ENCODE results near the gene RPTOR.

RPTOR gene

GRCh38 chr17:80924807-80925610, 380.4 kb downstream of the RPTOR start:
- no peak overlapping the region for H3K4me3 ChIP-seq (replicated peaks in 1 of 2; ENCODE audit: low read depth in 2 of 2, low read length in 2 of 2)
- DNase-seq (ENCODE audit: low read depth in 2 of 2) = no peak
- TF ChIP-seq, protein P1, sequence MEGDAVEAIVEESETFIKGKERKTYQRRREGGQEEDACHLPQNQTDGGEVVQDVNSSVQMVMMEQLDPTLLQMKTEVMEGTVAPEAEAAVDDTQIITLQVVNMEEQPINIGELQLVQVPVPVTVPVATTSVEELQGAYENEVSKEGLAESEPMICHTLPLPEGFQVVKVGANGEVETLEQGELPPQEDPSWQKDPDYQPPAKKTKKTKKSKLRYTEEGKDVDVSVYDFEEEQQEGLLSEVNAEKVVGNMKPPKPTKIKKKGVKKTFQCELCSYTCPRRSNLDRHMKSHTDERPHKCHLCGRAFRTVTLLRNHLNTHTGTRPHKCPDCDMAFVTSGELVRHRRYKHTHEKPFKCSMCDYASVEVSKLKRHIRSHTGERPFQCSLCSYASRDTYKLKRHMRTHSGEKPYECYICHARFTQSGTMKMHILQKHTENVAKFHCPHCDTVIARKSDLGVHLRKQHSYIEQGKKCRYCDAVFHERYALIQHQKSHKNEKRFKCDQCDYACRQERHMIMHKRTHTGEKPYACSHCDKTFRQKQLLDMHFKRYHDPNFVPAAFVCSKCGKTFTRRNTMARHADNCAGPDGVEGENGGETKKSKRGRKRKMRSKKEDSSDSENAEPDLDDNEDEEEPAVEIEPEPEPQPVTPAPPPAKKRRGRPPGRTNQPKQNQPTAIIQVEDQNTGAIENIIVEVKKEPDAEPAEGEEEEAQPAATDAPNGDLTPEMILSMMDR (IDR thresholded peaks at IDR 0.05; ENCODE audit: low read depth, low read length) = no peak

DNA sequence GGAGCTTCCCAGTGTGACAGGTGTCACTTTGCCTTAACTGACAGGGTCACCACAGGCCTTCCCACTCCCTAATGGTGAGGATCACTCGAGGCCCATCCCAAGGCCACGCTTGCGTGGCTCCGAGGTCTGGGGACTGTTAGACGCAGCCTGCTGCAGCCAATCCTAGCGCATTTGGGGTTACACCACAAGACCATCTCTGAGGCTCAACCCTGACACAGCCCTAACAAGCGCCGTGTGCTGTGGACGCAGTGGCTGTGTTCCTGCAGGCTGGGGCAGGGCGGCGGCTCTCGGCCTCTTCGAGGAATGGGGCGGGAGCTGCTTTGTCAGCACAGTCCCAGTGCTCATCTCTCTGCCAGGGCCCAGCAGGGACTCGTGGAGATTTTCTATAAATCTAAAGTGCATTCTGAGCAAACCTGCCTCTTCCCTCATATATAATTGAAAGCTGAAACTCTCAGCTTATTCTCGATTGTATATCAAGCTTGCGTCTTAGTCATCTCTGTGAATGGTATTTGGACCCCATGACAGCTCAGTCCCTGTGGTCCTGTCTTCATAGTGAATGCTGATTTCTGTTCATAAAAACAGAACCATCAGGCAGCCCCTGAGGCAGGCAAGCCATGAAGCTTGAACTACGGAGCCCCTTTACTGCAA, 381.2 kb downstream of the RPTOR start:
- DNase-seq (ENCODE audit: low read depth in 2 of 2) = no peak
- TF ChIP-seq, protein P1 (IDR thresholded peaks at IDR 0.05; ENCODE audit: low read depth, low read length) = no peak
- H3K4me3 ChIP-seq (replicated peaks in 1 of 2; ENCODE audit: low read depth in 2 of 2, low read length in 2 of 2) = no peak overlapping the region

DNA sequence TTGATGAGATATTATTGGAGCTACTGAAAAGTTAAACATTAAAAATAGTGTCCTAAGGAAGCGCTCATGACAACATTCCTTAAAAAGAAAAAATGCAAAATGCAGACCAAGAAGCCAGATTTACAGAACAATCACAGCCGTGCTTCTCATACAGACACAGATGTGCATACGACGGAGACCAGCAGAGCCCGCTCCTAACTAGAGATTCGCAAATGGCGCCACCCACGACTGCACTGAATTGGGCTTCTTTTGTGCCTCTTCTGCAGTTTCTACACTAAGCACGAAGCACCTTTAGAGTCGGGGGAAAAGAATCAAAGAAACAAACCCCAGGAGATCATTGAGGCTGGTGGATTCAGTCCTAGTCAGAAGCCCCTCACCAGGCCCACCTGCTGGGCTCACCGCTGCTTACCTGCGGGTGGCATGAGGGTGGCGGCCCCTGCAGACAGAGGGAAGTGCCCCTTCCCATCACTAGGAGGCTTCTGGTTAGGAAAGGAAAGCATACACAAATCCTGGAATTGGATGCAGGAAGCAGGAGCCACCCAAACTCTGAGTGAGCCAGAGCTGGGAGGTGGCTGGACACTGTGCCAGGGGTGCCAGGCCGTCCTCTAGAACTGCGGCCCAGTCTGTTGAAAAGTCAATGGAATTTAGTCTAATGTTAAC, 382.1 kb downstream of the RPTOR start:
- no peak overlapping the region for H3K4me3 ChIP-seq (replicated peaks in 1 of 2; ENCODE audit: low read depth in 2 of 2, low read length in 2 of 2)
- no peak for DNase-seq (ENCODE audit: low read depth in 2 of 2)
- TF ChIP-seq, protein P1 (IDR thresholded peaks at IDR 0.05; ENCODE audit: low read depth, low read length) = no peak

DNA sequence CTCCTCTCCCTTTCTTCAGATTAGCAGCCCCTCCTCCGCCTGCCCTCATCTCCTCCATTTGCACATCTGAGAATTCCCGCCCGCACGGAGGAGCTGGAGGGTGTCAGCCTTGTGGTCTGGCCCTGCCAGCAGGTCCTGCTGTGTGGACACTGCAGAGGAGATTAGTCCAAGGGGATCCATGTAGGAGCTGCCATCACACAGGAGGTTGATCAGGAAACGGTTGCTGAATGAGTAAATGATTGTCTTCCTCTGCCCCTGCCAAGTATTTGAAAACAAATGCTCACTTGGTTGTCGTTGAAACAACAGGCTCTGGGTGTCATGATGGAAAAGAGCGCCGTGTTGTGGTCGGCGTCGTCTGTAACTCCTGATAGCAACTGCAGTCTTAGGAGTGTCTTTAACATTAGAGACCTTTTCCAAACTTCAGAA, 383.2 kb downstream of the RPTOR start:
- H3K4me3 ChIP-seq (replicated peaks in 1 of 2; ENCODE audit: low read depth in 2 of 2, low read length in 2 of 2) = no peak overlapping the region
- TF ChIP-seq, protein P1 (IDR thresholded peaks at IDR 0.05; ENCODE audit: low read depth, low read length) = no peak
- peak; percentile 43 to 60 for DNase-seq (ENCODE audit: low read depth in 2 of 2)

GRCh38 chr17:80929449-80929848, 384.8 kb downstream of the RPTOR start:
- TF ChIP-seq, protein P1 (IDR thresholded peaks at IDR 0.05; ENCODE audit: low read depth, low read length) = no peak
- DNase-seq (ENCODE audit: low read depth in 2 of 2) = no peak
- H3K4me3 ChIP-seq (replicated peaks in 1 of 2; ENCODE audit: low read depth in 2 of 2, low read length in 2 of 2) = no peak overlapping the region

GRCh38 chr17:80930335-80931279, 386.0 kb downstream of the RPTOR start:
- TF ChIP-seq, protein P1 (IDR thresholded peaks at IDR 0.05; ENCODE audit: low read depth, low read length) = no peak
- H3K4me3 ChIP-seq (replicated peaks in 1 of 2; ENCODE audit: low read depth in 2 of 2, low read length in 2 of 2) = no peak overlapping the region
- no peak for DNase-seq (ENCODE audit: low read depth in 2 of 2)

Measured in cardiac fibroblast (primary cell).